GM12874 (cell line): ENCODE data around the gene TFEB.

Experiments
- CTCF ChIP-seq: IDR thresholded peaks from 2 replicates; pipeline ENCODE4 v1.5.1; 2011; ENCODE audit warnings: low read depth, mild to moderate bottlenecking, control low read depth, low read length, moderate library complexity; ENCODE audit not compliant: insufficient read depth

TFEB gene

GRCh38 chr6:41734666-41735426 lies 562 bp downstream of the TFEB start:
- no peak for TF ChIP-seq CTCF

- TF ChIP-seq CTCF, result 0 out of 2 replicates have a peak, but pooled peaks have one; percentile 5
Observed at GRCh38 chr6:41733707-41734665, 1.4 kb downstream of the TFEB start.

GRCh38 chr6:41733360-41733706 lies 2.1 kb downstream of the TFEB start:
- TF ChIP-seq CTCF, result no peak

GRCh38 chr6:41732591-41733359 lies 2.6 kb downstream of the TFEB start:
- no peak for TF ChIP-seq CTCF

- TF ChIP-seq CTCF, result no peak
Observed at GRCh38 chr6:41732149-41732548, 3.3 kb downstream of the TFEB start.

- no peak for TF ChIP-seq CTCF
Observed at GRCh38 chr6:41731561-41732086, 3.8 kb downstream of the TFEB start.
